Caco-2 (cell line): Measurements from ENCODE around the gene L1TD1. TPM values are rescaled to one million over a fixed set of nuclear protein-coding genes. Genes with fewer than 3 reads are reported as not detected.

Source experiments
- BruUV-seq: library from RNA; stranded (reverse); fragments of 400-500 nt; replicated peaks from 2 replicates; lab custom pipeline; 2021; lab: Mats Ljungman, UMichigan
- CTCF ChIA-PET: fragments of 300-600 bp; sonication (Branson Sonifier 250); formaldehyde crosslinking; loops from one replicate; lab custom pipeline; 2022; ENCODE audit warnings: antibody characterized with exemption; lab: Charles Lee
- POLR2A ChIA-PET: fragments of 300-600 bp; sonication (Branson Sonifier 250); formaldehyde crosslinking; loops from one replicate; lab custom pipeline; 2022; ENCODE audit warnings: antibody characterized with exemption; lab: Charles Lee
- DNase-seq, 2 experiments: peaks; one replicate each; pipeline versions ENCODE4 v3.0.0 to v3.0.0-alpha.2; 2020 to 2022
- H3K27me3 ChIP-seq: replicated peaks from 2 replicates; pipeline ENCODE4 v1.6.0; 2011; ENCODE audit warnings: low read length; ENCODE audit not compliant: control insufficient read depth, insufficient read depth
- H3K36me3 ChIP-seq: 2 replicates; pipeline ENCODE4 v1.5.1; 2011; ENCODE audit warnings: low read length; ENCODE audit not compliant: control insufficient read depth, insufficient read depth
- H3K4me1 ChIP-seq: fragments of 250-450 bp; sonication (Bioruptor Pico); 2 replicates; pipeline ENCODE4 v1.5.1; 2020; ENCODE audit warnings: mild to moderate bottlenecking
- H3K4me3 ChIP-seq: 2 replicates; pipeline ENCODE4 v1.5.1; 2011; ENCODE audit warnings: low read depth, mild to moderate bottlenecking, control low read depth, low read length
- H3K9me3 ChIP-seq: fragments of 250-450 bp; sonication (Bioruptor Pico); 2 replicates; pipeline ENCODE4 v1.5.1; 2020; ENCODE audit warnings: mild to moderate bottlenecking, moderate library complexity
- H3K27ac Mint-ChIP-seq: one replicate; pipeline ENCODE4 v1.8.0; 2022; ENCODE audit warnings: mixed read lengths; ENCODE audit not compliant: unreplicated experiment
- H3K27me3 Mint-ChIP-seq: one replicate; pipeline ENCODE4 v1.8.0; 2022; ENCODE audit warnings: mixed read lengths; ENCODE audit not compliant: insufficient read depth, unreplicated experiment
- H3K36me3 Mint-ChIP-seq: one replicate; pipeline ENCODE4 v1.8.0; 2022; ENCODE audit warnings: mild to moderate bottlenecking, mixed read lengths; ENCODE audit not compliant: insufficient read depth, unreplicated experiment
- H3K4me1 Mint-ChIP-seq: one replicate; pipeline ENCODE4 v1.8.0; 2022; ENCODE audit warnings: low read depth, mixed read lengths; ENCODE audit not compliant: unreplicated experiment
- H3K4me3 Mint-ChIP-seq: one replicate; pipeline ENCODE4 v1.8.0; 2022; ENCODE audit warnings: mild to moderate bottlenecking, moderate library complexity, mixed read lengths; ENCODE audit not compliant: unreplicated experiment
- H3K9me3 Mint-ChIP-seq: one replicate; pipeline ENCODE4 v1.8.0; 2022; ENCODE audit warnings: mixed read lengths; ENCODE audit not compliant: unreplicated experiment
- CTCF ChIP-seq, 2 experiments: fragments of 200-600 bp in 1 of 2; IDR thresholded peaks; 1 replicate in 1 of 2; 2 replicates in 1 of 2; pipeline versions ENCODE4 v1.5.1 to v1.8.0; 2011 to 2022; ENCODE audit warnings: antibody characterized with exemption in 1 of 2, control low read depth in 1 of 2, inconsistent platforms in 1 of 2, low read depth in 1 of 2, low read length in 1 of 2, mild to moderate bottlenecking in 1 of 2, moderate library complexity in 1 of 2; ENCODE audit not compliant: insufficient read depth in 1 of 2, severe bottlenecking in 1 of 2, unreplicated experiment in 1 of 2
- intact Hi-C: fragments of 100-400 bp; cut with micrococcal nuclease; formaldehyde crosslinking; loops from one replicate; pipeline ENCODE4 v1.10.0; 2022; ENCODE audit not compliant: unreplicated experiment
- total RNA-seq: library from RNA; stranded (reverse); gene quantifications from 2 replicates; pipeline ENCODE4 v1.2.3, GENCODE V29; 2022

Gene L1TD1
- total RNA-seq, 1 experiment from 2014 or later, result 0.29 TPM

GRCh38 chr1:62198069-62198780 lies 3.6 kb downstream of the L1TD1 start:
- H3K9me3 ChIP-seq, result no peaks in the 10 kb centered on the region
- CTCF ChIA-PET, result no interaction called here

GRCh38 chr1:62198781-62199125 lies 4.1 kb downstream of the L1TD1 start:
- no peak overlapping the region for H3K4me3 ChIP-seq
- DNase-seq, result no peak
- Mint-ChIP-seq H3K4me3 (no peak overlapping the region), H3K36me3 (no peaks in the 10 kb centered on the region), H3K9me3 (no peaks in the 10 kb centered on the region), H3K27ac (no peak overlapping the region), H3K4me1 (no peaks in the 10 kb centered on the region), H3K27me3 (no peaks in the 10 kb centered on the region)
- POLR2A ChIA-PET, result no interaction called here
- intact Hi-C loops, result no loop called here
- no peaks in the 10 kb centered on the region for H3K4me1 ChIP-seq
- no peak for TF ChIP-seq CTCF (IDR thresholded peaks at IDR 0.05; ENCODE audit: insufficient read depth in 1 of 2, low read depth in 1 of 2, low read length in 1 of 2, severe bottlenecking in 1 of 2, unreplicated experiment in 1 of 2)
- H3K36me3 ChIP-seq, result no peaks in the 10 kb centered on the region
- CTCF ChIA-PET, result no interaction called here
- no peaks in the 10 kb centered on the region for H3K9me3 ChIP-seq
- no peaks in the 10 kb centered on the region for H3K27me3 ChIP-seq
- BruUV-seq, result no TSS peak

More at GRCh38 chr1:62198069-62198780, 3.6 kb downstream of the L1TD1 start:
- Mint-ChIP-seq H3K4me3 (no peak overlapping the region), H3K9me3 (no peaks in the 10 kb centered on the region), H3K27ac (no peak overlapping the region), H3K4me1 (no peaks in the 10 kb centered on the region), H3K36me3 (no peaks in the 10 kb centered on the region), H3K27me3 (no peaks in the 10 kb centered on the region)
- H3K4me3 ChIP-seq, result no peak overlapping the region
- H3K27me3 ChIP-seq, result no peaks in the 10 kb centered on the region
- DNase-seq, result no peak
- POLR2A ChIA-PET, result no interaction called here
- no peak for TF ChIP-seq CTCF (IDR thresholded peaks at IDR 0.05; ENCODE audit: insufficient read depth in 1 of 2, low read depth in 1 of 2, low read length in 1 of 2, severe bottlenecking in 1 of 2, unreplicated experiment in 1 of 2)
- intact Hi-C loops, result no loop called here
- no peaks in the 10 kb centered on the region for H3K4me1 ChIP-seq
- BruUV-seq, result no TSS peak
- H3K36me3 ChIP-seq, result no peaks in the 10 kb centered on the region

GRCh38 chr1:62207187-62207586 lies 12.5 kb downstream of the L1TD1 start:
- no peak for DNase-seq
- TF ChIP-seq CTCF (IDR thresholded peaks at IDR 0.05; ENCODE audit: insufficient read depth in 1 of 2, low read depth in 1 of 2, low read length in 1 of 2, severe bottlenecking in 1 of 2, unreplicated experiment in 1 of 2), result no peak
- Histone ChIP-seq H3K4me1 (no peaks in the 10 kb centered on the region), H3K36me3 (no peaks in the 10 kb centered on the region), H3K9me3 (no peaks in the 10 kb centered on the region), H3K27me3 (no peaks in the 10 kb centered on the region), H3K4me3 (no peak overlapping the region)
- Mint-ChIP-seq H3K27ac (no peak overlapping the region), H3K36me3 (no peaks in the 10 kb centered on the region), H3K4me3 (no peak overlapping the region), H3K27me3 (no peaks in the 10 kb centered on the region), H3K4me1 (no peaks in the 10 kb centered on the region), H3K9me3 (peaks cover 32% of the 10 kb centered on the region)
- no TSS peak for BruUV-seq
- CTCF ChIA-PET, result no interaction called here
- intact Hi-C loops, result no loop called here
- POLR2A ChIA-PET, result no interaction called here
